HG03565 (cell line): ENCODE results near the gene OR10P1.
"Not testable (repeated sequence)": the region's sequence is repeated elsewhere in the genome, so short reads cannot be mapped to it uniquely, and the experiment has no call there.

Source experiments
- ATAC-seq: cut with Tn5 transposase; IDR thresholded peaks from one replicate; pipeline ENCODE4 v1.9.1; 2021; ENCODE audit warnings: mild to moderate bottlenecking, moderate library complexity; ENCODE audit not compliant: unreplicated experiment

OR10P1 gene

DNA sequence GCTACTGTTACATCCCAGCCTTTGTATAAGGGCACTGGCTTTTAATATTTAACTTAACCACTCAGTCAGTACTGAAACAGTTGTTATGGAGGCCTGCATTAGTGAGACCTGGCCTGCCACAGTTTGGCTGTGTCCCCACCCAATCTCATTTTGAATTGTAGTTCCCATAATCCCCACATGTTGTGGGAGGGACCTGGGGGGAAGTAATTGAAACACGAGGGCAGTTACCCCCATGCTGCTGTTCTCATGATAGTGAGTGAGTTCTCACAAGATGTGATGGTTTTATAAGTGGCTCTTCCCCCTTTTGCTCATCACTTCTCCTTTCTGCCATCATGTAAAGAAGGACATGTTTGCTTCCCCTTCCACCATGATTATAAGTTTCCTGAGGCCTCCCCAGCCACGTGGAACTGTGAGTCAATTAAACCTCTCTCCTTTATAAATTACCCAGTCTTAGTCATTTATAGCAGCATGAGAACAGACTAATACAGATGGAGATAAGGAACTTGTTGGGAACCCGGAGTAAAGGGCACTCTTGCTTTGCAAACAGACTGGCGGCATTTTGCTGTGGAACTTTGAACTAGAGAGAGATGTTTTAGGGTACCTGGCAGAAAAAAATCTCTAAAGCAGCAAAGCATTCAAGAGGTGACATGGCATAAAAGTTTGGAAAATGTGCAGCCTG lies 14.1 kb downstream of the OR10P1 start:
- not testable (repeated sequence) for ATAC-seq

DNA sequence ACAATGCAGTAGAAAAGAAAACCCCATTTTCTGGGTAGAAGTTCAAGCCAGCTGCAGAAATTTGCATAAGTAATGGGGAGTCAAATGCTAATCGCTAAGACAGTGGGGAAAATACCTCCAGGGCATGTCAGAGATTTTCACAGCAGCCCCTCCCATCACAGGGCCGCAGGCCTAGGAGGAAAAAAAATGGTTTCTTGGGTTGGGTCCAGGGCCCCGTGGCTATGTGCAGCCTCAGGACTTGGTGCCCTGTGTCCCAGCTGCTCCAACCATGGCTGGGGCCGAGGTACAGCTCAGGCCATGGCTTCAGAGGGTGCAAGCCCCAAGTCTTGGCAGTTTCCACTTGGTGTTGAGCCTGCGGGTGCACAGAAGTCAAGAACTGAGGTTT lies 14.6 kb downstream of the OR10P1 start:
- no peak for ATAC-seq

DNA sequence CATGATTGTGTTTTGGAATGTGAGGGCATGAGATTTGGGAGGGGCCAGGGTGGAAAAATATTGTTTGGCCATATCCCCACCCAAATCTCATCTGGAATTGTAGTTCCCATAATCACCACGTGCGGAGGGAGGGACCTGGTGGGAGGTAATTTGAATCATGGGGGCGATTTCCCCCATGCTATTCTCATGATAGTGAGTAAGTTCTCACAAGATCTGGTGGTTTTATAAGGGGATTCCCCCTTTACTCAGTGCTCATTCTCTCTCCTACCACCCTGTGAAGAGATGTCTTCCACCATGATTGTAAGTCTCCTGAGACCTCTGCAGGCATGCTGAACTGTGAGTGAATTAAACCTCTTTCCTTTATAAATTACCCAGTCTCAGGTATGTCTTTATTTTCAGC lies 15.7 kb downstream of the OR10P1 start:
- no peak for ATAC-seq

DNA sequence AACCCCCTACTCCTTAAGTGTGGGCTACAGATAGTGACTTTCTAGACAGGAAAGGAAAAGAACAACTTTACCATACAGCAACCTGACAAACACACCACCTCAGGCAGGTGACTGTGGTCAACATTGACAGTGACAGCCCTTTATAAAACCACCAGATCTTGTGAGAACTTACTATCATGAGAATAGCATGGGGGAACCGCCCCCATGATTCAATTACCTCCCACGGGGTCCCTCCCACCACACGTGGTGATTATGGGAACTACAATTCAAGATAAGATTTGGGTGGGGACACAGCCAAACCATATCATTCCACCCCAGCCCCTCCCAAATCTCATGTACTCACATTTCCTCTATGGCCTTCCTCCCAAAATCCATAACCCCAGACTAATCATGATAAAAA lies 16.3 kb downstream of the OR10P1 start:
- ATAC-seq, result no peak

DNA sequence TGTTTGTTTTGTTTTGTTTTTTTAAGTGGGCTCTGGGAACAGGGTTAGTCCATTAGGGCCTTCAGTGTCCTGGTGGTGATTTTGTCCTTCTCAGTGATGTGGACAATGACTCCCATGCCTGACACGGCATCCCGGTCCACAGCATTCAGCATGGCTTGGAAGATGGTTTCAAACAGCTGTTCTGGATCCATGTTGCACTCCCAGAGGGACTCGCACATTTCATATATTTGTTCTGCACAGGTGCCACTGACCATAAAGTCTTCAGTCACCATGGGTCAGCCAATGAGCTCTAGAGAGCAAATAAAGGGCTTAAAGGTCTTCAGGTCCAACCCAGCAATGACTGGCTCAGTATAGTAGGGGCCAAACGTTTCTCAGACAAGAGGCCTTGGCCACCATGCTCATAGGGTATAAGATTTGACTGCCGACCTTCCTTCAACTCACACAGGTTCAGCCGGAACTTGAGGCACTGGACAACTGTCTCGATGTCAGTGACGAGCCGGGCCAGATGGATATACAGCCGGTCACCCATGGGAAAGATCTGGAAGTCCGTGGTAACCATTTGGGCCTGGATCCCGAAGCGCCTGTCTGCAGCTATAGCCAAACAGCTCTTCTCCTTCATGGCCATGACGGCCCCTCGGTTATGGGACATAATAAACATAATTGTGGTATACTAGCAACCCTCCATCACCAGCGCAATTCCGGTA lies 18.0 kb downstream of the OR10P1 start:
- no peak for ATAC-seq

DNA sequence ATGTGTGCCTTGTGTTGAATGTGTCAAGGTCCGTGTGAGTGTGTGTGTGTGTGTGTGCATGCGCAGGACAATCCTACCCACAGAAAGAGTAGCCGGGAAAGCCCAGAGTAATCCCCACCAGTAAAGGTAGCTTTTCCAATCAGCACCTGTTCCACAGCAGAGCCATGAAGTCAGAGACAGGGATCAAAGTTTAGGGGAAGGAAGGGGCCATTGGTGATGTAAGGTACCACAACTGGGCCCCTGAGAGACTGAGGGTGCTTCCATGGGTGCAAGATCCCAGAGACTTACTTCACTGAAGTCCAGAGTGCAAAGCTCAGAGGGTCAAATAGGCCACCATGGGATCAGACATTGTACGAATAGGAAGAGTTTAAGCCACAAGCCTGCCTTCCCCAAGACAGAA lies 20.5 kb downstream of the OR10P1 start:
- ATAC-seq, result no peak

DNA sequence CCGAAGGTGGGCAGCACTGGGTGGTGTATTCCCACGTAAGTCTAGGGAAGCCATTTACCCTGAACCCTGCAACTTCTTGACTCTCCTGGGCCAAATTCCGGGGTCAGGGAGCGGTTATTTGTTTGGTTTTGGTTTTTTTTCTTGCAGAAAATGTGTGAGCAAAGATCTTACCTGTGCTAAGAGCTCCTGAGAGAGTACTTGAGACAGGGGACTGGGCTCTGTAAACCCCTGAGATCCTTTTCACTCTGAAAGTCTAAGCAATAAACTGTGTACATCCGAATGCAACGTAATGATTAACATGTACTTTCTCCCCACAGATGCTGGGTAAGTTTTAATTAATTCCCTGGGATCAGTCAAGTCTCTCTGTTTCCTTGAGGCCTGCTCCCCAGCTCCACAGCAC lies 21.5 kb downstream of the OR10P1 start:
- no peak for ATAC-seq

DNA sequence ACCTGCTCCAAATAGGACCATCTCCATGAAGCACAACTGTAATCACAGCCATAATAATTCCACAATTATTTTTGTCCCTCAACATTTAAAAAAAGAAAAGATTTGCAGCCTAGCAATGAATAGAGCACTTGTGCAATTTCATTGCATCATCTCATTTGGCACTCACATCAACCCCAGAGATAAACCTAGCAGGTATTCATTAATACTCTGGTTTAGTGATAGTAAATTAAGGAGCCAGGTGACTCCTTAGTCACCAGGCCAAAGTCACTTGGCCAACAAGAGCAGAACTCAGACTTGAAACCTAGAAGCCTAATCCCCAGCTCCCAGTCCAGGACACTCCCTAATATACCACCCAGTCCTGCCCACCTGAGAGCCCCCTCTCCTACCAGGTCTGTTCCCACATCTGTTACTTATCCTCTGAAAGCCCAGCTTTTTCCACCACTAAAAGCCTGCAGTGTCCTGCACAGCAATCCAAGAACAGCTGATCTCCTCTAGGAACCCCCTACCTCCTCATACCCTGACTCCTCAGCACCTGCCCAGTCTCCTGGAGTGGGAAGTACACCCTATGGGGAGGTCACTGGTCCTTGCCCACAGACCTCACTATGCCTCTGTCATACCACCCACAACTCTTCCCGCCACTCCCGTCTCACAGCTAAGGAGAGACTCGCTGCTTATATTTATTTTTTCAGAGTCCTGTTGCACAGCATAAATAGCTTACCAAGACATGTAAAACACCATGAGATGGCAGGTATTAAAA lies 22.1 kb downstream of the OR10P1 start:
- no peak for ATAC-seq

DNA sequence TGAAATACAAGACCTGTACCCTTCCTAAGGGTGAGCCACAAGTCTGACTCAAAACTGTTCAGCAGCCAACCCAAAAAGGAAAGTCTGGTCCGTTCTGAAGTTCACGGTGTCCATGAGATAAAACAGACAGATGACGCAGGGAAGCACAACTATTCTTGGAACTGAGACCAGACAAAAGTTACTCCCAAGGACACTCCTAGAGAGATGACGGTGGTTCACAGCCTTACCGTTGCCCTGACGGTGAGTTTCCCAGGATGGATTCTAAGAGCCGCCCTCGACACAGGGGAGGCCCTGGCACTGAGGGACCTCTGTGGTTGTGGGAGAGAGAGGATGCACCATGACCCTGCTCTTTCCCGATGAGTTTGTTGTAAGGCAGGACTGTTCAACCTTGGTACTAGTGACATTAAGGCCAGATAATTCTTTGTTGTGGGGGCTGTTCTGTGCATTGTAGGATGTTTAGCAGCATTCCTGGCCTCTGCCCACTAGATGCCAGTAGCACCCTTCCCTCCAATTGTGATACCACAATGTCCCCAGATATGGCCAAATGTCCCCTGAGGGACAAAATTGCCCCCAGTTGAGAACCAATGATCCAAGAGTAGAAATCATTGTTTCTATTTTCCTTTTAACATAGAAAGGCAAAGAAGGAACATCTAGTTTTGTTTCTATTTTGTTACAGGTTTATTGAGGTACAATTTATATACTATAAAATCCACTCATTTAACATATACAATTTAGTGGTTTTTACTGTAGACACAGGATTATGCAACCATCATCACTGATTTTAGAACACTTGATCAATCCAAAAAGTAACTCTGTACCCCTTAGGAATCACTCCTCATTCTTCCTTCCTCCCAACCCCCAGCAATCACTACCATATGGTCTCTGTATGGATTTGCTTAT lies 23.0 kb downstream of the OR10P1 start:
- no peak for ATAC-seq

DNA sequence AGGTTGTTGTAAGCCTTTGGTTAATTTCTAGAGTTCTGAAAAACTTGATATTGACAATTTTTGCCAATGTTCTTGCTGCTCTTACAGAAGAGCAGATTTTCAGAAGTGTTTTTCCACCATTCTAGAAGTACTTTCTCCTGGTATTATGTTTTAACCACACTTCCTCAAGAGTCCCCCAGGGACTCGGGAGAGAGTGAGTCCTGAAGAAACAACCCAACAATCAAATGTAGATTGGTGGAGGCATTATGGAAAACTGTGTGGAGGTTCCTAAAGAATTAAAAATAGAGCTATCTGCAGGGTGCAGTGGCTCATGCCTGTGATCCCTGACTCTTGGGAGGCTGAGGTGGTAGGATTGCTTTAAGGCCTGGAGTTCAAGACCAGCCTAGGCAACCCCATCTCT lies 26.7 kb downstream of the OR10P1 start:
- ATAC-seq, result no peak

DNA sequence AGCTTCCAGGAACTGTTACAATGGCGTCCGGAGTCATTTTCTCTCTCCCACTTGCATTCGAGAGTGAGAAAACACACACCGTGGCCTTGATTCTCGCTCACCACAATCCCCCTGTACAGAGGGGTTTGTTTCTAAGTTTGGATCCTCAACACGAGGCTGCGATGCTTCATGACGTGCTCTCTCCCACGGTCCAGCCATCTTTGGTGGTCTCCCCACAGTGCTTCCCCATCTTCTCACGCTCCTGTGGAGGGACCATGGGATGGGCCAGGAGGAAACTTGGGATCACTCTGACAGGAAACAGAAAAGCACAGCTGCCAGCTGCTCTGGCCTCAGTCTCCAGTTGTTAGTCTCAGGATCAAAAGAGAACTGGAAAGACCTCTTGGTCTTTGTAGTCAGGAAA lies 28.1 kb downstream of the OR10P1 start:
- no peak for ATAC-seq

DNA sequence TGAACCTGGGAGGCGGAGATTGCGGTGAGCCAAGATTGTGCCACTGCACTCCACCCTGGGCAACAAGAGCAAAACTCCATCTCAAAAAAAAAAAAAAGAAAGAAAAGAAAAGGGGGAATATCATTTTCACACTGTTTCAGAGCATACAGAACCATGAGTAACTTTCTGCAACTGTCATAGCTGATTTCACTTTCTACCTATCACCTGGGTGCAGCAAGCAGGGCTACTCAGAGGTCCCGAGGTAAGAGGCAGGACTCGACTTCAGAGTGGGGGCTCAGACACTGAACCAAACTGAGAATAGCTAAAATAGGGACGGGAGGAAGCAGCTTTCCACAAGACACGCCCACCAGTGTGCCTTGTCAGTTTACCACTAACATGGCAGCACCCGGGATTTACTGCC lies 29.8 kb downstream of the OR10P1 start:
- ATAC-seq, result no peak

DNA sequence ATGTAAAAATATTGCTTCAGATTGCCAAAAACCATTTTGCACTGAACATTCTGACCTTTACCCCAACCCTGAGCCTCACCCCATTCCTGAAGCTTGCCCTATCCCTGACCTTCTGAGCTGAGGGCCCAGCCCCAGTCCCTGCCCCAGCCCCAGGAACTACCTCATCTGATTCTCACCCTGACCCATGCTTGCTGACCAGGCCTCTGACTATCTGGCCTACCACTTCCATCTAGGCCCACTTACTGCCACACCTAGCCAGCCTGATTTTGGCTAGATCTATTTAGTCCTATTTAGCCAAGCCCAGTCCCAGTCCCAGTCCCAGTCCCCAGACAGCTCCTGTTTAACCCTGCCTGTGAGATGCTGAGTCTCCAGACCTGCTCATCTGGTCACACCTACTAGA lies 33.6 kb downstream of the OR10P1 start:
- ATAC-seq, result no peak

DNA sequence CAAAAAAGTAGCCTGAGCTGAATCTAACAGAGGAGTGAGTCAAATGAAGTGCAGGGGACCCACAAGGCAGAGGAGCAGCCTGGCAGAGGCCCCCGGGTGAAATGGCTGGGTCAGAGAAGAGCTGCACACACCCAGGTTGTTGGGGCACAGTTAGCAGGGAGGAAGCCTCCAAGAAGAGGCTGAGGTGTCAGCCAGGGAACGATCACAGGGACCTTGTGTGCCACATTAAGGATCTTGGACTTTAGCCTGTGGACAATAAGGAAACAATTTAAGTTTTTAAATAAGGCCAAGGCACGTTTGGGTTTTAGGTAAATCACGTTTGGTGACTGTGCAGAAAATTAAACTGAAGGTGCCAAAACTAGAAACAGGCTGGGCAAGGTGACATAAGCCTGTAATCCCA lies 35.1 kb downstream of the OR10P1 start:
- ATAC-seq, result no peak

DNA sequence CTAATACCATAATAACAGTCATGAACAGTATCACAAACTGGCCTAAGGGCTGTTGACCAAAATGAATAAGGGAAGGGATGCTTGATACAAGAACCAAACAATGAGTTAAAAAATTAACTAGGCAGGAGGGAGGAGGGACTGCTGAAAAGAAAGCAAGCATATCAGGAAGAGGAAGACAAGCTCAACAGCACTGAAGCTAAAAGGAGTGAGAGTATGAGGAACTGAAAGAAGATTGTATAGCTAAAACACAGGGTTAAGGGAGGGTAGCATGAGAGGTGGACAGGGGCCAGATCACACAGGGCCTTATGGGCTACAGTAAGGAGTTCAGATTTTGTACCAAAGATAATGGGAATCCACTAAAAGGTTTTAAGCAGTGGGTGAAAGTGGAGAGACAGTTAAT lies 36.9 kb downstream of the OR10P1 start:
- ATAC-seq, result peak; percentile 99

DNA sequence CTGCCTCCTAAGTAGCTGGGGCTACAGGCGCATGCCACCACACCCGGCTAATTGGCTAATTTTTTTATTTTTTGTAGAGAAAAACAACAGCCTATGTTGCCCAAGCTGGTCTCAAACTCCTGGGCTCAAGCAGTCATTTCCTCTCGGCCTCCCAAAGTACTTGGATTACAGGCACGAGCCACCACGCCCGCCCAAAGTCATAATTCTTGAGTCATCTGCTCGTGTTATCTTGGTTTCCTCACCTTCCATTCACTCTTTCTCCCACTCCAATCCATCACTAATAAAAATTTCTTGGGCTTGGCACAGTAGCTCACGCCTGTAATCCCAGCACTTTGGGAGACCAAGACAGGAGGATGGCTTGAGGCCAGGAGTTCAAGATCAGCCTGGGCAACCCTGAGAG lies 39.0 kb downstream of the OR10P1 start:
- ATAC-seq, result no peak

DNA sequence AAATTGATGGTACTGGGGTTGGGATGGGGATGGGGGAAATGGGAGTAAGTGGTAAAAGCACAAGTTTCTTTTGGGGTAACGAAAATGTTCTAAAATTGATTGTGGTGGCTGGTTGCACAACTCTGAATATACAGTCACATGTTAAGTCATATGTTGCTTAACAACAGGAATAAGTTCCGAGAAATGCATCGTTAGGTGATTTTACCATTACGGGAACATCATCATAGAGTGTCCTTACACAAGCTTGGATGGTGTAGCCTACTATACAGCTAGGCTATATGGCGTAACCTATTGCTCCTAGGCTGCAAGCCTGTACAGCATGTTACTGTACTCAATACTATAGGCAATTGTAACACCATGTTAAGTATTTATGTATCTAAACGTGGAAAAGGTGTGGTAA lies 40.0 kb downstream of the OR10P1 start:
- ATAC-seq, result no peak

DNA sequence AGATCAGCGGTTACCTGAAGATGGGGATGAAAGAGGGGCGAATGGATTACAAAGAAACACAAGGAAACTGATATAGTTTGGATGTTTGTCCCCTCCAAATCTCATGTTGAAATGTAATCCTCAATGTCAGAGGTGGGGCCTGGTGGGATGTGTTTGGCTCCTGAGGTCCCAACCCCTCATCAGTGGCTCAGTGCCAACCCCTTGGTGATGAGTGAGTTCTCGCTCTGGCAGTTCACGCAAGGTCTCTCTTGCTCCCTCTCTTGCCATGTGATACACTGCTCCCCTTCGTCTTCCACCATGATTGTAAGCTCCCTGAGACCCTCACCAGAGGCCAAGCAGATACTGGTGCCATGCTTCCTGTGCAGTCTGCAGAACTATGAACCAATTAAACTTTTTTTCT lies 43.0 kb downstream of the OR10P1 start:
- no peak for ATAC-seq

DNA sequence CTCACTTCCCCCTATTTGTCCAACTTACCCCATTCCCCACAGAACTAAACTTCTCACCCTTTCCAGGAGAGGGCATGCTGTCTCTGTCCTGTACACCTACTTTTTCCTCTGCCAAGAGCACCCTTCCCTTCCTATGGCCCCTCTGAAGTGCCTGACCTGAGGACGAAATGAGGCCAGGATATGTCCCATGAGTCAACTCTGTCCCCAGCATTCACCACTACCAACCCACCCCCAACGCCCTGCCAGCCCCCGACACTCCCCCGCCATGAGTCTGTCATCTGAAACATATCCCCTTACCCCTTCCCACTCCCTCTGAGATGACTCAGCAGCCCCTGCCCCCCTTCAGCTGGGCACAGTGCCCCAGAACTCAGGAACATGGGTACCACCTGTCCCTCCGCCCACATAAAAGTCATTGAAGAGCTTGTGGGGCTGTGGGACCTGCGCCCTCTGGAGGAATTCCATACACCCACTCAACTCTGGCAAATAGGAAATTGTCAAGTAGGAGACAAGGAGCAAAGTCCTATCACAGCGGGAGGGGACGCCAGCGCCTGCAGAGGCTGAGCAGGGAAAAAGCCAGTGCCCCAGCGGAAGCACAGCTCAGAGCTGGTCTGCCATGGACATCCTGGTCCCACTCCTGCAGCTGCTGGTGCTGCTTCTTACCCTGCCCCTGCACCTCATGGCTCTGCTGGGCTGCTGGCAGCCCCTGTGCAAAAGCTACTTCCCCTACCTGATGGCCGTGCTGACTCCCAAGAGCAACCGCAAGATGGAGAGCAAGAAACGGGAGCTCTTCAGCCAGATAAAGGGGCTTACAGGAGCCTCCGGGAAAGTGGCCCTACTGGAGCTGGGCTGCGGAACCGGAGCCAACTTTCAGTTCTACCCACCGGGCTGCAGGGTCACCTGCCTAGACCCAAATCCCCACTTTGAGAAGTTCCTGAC lies 44.7 kb downstream of the OR10P1 start:
- no peak for ATAC-seq
